Smooth muscle cell (in vitro differentiated cells): ENCODE data around the gene FAM53B. TPM values are rescaled to one million over a fixed set of nuclear protein-coding genes. Genes with fewer than 3 reads are reported as not detected.

Experiments
- DNase-seq: peaks from one replicate; lab custom pipeline; 2025; ENCODE audit not compliant: unreplicated experiment; lab: John Stamatoyannopoulos, UW
- H2AFZ ChIP-seq: fragments of 200-600 bp; sonication (generic); 2 replicates; pipeline ENCODE4 v1.6.0; 2016; ENCODE audit warnings: antibody characterized with exemption, low read depth, mild to moderate bottlenecking
- H3F3A ChIP-seq: fragments of 200-600 bp; sonication (generic); 2 replicates; pipeline ENCODE4 v1.6.0; 2017; ENCODE audit warnings: antibody characterized with exemption, low read depth
- H3K27ac ChIP-seq: fragments of 200-600 bp; sonication (generic); 2 replicates; pipeline ENCODE4 v1.5.1; 2016; ENCODE audit warnings: low read depth, mild to moderate bottlenecking
- H3K27me3 ChIP-seq: fragments of 200-600 bp; sonication (generic); 2 replicates; pipeline ENCODE4 v1.6.1; 2016; ENCODE audit warnings: low read depth, mild to moderate bottlenecking
- H3K36me3 ChIP-seq: fragments of 200-600 bp; sonication (generic); 2 replicates; pipeline ENCODE4 v1.5.1; 2016; ENCODE audit warnings: low read depth
- H3K4me1 ChIP-seq: fragments of 200-600 bp; sonication (generic); 2 replicates; pipeline ENCODE4 v1.5.1; 2016; ENCODE audit warnings: low read depth
- H3K4me2 ChIP-seq: fragments of 200-600 bp; sonication (generic); 2 replicates; pipeline ENCODE4 v1.6.0; 2016; ENCODE audit warnings: mild to moderate bottlenecking
- H3K4me3 ChIP-seq: fragments of 200-600 bp; sonication (generic); 2 replicates; pipeline ENCODE4 v1.5.1; 2016; ENCODE audit warnings: mild to moderate bottlenecking
- H3K79me2 ChIP-seq: fragments of 200-600 bp; sonication (generic); 2 replicates; pipeline ENCODE4 v1.6.0; 2016; ENCODE audit warnings: low read depth, mild to moderate bottlenecking
- H3K9ac ChIP-seq: fragments of 200-600 bp; sonication (generic); 2 replicates; pipeline ENCODE4 v1.6.0; 2016; ENCODE audit warnings: low read depth
- H3K9me3 ChIP-seq: fragments of 200-600 bp; sonication (generic); replicated peaks from 2 replicates; pipeline ENCODE4 v1.5.1; 2016; ENCODE audit warnings: low read depth
- H4K20me1 ChIP-seq: fragments of 200-600 bp; sonication (generic); 2 replicates; pipeline ENCODE4 v1.6.0; 2016; ENCODE audit warnings: low read depth
- WGBS: methylation state at CpG from one replicate; pipeline ENCODE4 v1.1.7; 2016; ENCODE audit warnings: low lambda C conversion rate; 5-methylcytosine and 5-hydroxymethylcytosine counted together
- polyA plus RNA-seq: library from polyadenylated mRNA; unstranded; fragments of >200 nt; fragmentation: Nextera tagmentation; extraction: Ambion mirVana; gene quantifications from 2 replicates; pipeline ENCODE4 v1.2.1, GENCODE V29; 2016
- total RNA-seq: library from RNA; depleted of rRNA; stranded (reverse); fragments of >200 nt; gene quantifications from 2 replicates; pipeline ENCODE4 v1.2.3, GENCODE V29; 2014
- TF ChIP-seq, protein P1 (sequence below): fragments of 200-600 bp; sonication (generic); IDR thresholded peaks from 2 replicates; pipeline ENCODE4 v1.5.1; 2017; ENCODE audit warnings: borderline replicate concordance, mild to moderate bottlenecking, antibody characterized with exemption; ENCODE audit not compliant: insufficient read depth, poor library complexity, severe bottlenecking

FAM53B gene
- total and polyA plus RNA-seq, 2 experiments from 2014 or later: 5.5 to 6.2 TPM

DNA sequence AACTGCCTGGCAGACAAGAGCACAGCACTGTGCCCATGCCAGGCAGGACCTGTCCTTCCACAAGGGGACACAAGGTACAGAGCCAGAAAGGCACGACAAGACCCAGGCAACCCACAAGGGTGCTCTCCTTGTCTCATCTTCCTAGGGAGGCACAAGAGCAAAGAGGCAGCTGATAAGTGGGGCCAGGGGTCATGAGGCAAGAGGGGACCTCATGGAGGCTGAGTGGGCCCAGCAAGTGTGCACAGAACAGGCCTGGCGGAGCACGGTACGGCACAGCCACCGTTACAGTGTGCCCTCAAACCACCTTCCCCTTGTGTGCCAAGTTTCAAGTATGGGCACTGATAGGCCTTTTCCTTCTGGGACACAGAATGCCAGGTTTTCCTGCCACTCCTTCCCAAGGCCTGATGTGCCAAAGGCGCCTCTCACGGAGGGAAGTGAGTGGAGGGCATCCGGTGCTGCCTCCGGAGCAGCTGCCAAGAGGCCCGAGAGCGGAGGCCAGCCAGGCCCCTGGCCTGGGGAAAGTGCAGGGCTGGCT is 75.6 kb downstream of the FAM53B start:
- Histone ChIP-seq H3K4me3 (no peak overlapping the region), H2AFZ (no peak overlapping the region), H3K36me3 (no peaks in the 10 kb centered on the region), H3K27ac (no peak overlapping the region), H4K20me1 (peaks cover 74% of the 10 kb centered on the region), H3K79me2 (no peaks in the 10 kb centered on the region), H3F3A (peaks cover 6% of the 10 kb centered on the region), H3K9ac (no peak overlapping the region), H3K4me1 (peaks cover 28% of the 10 kb centered on the region), H3K27me3 (no peaks in the 10 kb centered on the region), H3K4me2 (no peak overlapping the region), H3K9me3 (no peaks in the 10 kb centered on the region)
- 95% methylated on average over 11 of the region's 11 CpGs for WGBS
- no peak for DNase-seq
- TF ChIP-seq, protein P1, sequence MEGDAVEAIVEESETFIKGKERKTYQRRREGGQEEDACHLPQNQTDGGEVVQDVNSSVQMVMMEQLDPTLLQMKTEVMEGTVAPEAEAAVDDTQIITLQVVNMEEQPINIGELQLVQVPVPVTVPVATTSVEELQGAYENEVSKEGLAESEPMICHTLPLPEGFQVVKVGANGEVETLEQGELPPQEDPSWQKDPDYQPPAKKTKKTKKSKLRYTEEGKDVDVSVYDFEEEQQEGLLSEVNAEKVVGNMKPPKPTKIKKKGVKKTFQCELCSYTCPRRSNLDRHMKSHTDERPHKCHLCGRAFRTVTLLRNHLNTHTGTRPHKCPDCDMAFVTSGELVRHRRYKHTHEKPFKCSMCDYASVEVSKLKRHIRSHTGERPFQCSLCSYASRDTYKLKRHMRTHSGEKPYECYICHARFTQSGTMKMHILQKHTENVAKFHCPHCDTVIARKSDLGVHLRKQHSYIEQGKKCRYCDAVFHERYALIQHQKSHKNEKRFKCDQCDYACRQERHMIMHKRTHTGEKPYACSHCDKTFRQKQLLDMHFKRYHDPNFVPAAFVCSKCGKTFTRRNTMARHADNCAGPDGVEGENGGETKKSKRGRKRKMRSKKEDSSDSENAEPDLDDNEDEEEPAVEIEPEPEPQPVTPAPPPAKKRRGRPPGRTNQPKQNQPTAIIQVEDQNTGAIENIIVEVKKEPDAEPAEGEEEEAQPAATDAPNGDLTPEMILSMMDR: no peak

GRCh38 chr10:124667425-124668345 is 76.5 kb downstream of the FAM53B start:
- Histone ChIP-seq H3K27me3 (no peaks in the 10 kb centered on the region), H3K4me2 (no peak overlapping the region), H3K79me2 (no peaks in the 10 kb centered on the region), H3K36me3 (no peaks in the 10 kb centered on the region), H3K4me1 (peaks cover 20% of the 10 kb centered on the region), H3K9ac (no peak overlapping the region), H3K9me3 (no peaks in the 10 kb centered on the region), H3K27ac (no peak overlapping the region), H2AFZ (no peak overlapping the region), H3F3A (peaks cover 6% of the 10 kb centered on the region), H3K4me3 (no peak overlapping the region), H4K20me1 (peaks cover 67% of the 10 kb centered on the region)
- WGBS: 81% methylated on average over 15 of the region's 15 CpGs
- TF ChIP-seq, protein P1: no peak
- no peak for DNase-seq

DNA sequence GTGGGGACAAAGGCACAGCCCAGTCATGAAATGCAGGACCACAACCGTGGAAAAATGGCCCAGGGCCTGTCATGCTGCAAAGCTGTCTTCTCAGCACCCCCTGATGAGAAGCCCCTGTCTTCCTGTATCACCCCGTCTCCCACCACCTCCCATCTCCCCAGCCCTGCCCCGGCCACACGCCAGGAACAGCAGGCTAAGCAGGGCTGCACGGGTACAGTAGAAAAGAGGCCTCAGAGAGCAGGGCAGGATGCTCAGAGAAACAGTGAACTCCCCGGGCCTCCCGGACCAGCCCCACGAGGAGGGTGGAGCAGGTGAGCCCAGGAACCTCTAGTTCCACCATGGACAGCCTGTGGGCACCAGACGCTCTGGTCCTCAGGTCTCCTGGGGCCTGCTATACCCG is 77.7 kb downstream of the FAM53B start:
- peaks cover 8% of the 10 kb centered on the region for H3K4me1 ChIP-seq
- H3K4me3 ChIP-seq: no peak overlapping the region
- TF ChIP-seq, protein P1: no peak
- no peaks in the 10 kb centered on the region for H3K9me3 ChIP-seq
- DNase-seq: no peak
- no peak overlapping the region for H3K9ac ChIP-seq
- H3K4me2 ChIP-seq: no peak overlapping the region
- H3K27ac ChIP-seq: no peak overlapping the region
- H3K36me3 ChIP-seq: no peaks in the 10 kb centered on the region
- H3K79me2 ChIP-seq: no peaks in the 10 kb centered on the region
- H3F3A ChIP-seq: no peaks in the 10 kb centered on the region
- no peak overlapping the region for H2AFZ ChIP-seq
- peaks cover 62% of the 10 kb centered on the region for H4K20me1 ChIP-seq
- H3K27me3 ChIP-seq: no peaks in the 10 kb centered on the region
- WGBS: 96% methylated on average over 10 of the region's 10 CpGs
